ENCODE data around the gene VSNL1.

- TF ChIP-seq CTCF (IDR thresholded peaks at IDR 0.05) (no peak), POLR2A (IDR thresholded peaks at IDR 0.05) (no peak)
Observed at GRCh38 chr2:17545680-17546613, 5.5 kb downstream of the VSNL1 start.

Data from body of pancreas (tissue), 4 donors.